K562 (cell line): Measurements from ENCODE around the gene CDK14. TPM values are rescaled to one million over a fixed set of nuclear protein-coding genes. Genes with fewer than 3 reads are reported as not detected.

Experiments
- ATAC-seq: fragments of 200-7000 bp; cut with Tn5 transposase; 3 replicates; pipeline ENCODE4 v1.9.1; 2020; ENCODE audit warnings: moderate library complexity
- BruUV-seq: library from RNA; stranded (reverse); fragments of 400-500 nt; replicated peaks from 2 replicates; lab custom pipeline; 2021; lab: Mats Ljungman, UMichigan
- CTCF ChIA-PET: fragments of 300-600 bp; formaldehyde crosslinking; extraction: SDS; loops from one replicate; lab custom pipeline; 2021; ENCODE audit warnings: low intra/inter-chr PET ratio; lab: Yijun Ruan, JAX
- POLR2A ChIA-PET: fragments of 300-600, 350-650 bp; sonication (Branson Sonifier 250); formaldehyde crosslinking; extraction: SDS; loops from one replicate; lab custom pipeline; 2021; ENCODE audit warnings: antibody characterized with exemption, inconsistent platforms; lab: Yijun Ruan, JAX
- DNase-seq, 4 experiments: peaks; one replicate each; pipeline versions ENCODE4 v3.0.0 to v3.0.0-alpha.2; 2011 to 2018; ENCODE audit warnings: low spot score in 3 of 4, mixed read lengths in 3 of 4; ENCODE audit errors: extremely low read depth in 1 of 4
- FAIRE-seq: peaks from 2 replicates; lab custom pipeline; 2011; peaks lifted over from hg19 to GRCh38; lab: Jason Lieb, UNC
- H2AFZ ChIP-seq: 2 replicates; pipeline ENCODE4 v1.6.0; 2011; ENCODE audit warnings: low read depth, low read length, control low read depth, inconsistent platforms
- H3K27ac ChIP-seq: fragments of 200-600 bp; 3 replicates; pipeline ENCODE4 v1.8.0; 2011; ENCODE audit warnings: low read depth, mild to moderate bottlenecking, control low read depth, inconsistent platforms, low read length, moderate library complexity, mixed read lengths; ENCODE audit errors: extremely low read depth
- H3K27me3 ChIP-seq, 2 experiments: fragments of 300-600 bp in 1 of 2; 2 replicates in 1 of 2; 3 replicates in 1 of 2; pipeline versions ENCODE4 v1.6.0 to v1.8.0; 2011; ENCODE audit warnings: inconsistent platforms in 2 of 2, low read length in 2 of 2, mild to moderate bottlenecking in 1 of 2, mixed read lengths in 1 of 2, moderate library complexity in 1 of 2; ENCODE audit not compliant: control insufficient read depth in 2 of 2, insufficient read depth in 2 of 2
- H3K36me3 ChIP-seq: fragments of 300-600 bp; 3 replicates; pipeline ENCODE4 v1.8.0; 2011; ENCODE audit warnings: mild to moderate bottlenecking, low read length, inconsistent platforms; ENCODE audit not compliant: control insufficient read depth, insufficient read depth
- H3K4me1 ChIP-seq, 2 experiments: fragments of 200-600 bp in 1 of 2; replicated peaks in 1 of 2; 2 replicates in 1 of 2; 3 replicates in 1 of 2; pipeline versions ENCODE4 v1.5.1 to v1.8.0; 2011; ENCODE audit warnings: inconsistent platforms in 2 of 2, low read length in 2 of 2, mild to moderate bottlenecking in 1 of 2, mixed read lengths in 1 of 2, moderate library complexity in 1 of 2; ENCODE audit not compliant: control insufficient read depth in 2 of 2, insufficient read depth in 2 of 2
- H3K4me2 ChIP-seq: 2 replicates; pipeline ENCODE4 v1.6.1; 2011; ENCODE audit warnings: low read length, control low read depth, inconsistent platforms, mixed read lengths; ENCODE audit not compliant: insufficient read depth
- H3K4me3 ChIP-seq: fragments of 200-600 bp; sonication (generic), shearing (Covaris generic); 2 replicates; pipeline ENCODE4 v1.5.1; 2016; ENCODE audit warnings: control low read depth, inconsistent platforms
- H3K79me2 ChIP-seq: fragments of 200-600 bp; 3 replicates; pipeline ENCODE4 v1.8.0; 2011; ENCODE audit warnings: low read length, inconsistent platforms; ENCODE audit not compliant: control insufficient read depth, insufficient read depth
- H3K9ac ChIP-seq, 2 experiments: 2 replicates each; pipeline versions ENCODE4 v1.6.0 to v1.6.1; 2011; ENCODE audit warnings: low read depth in 2 of 2, low read length in 2 of 2, control low read depth in 1 of 2, inconsistent platforms in 1 of 2, mild to moderate bottlenecking in 1 of 2, mixed read lengths in 1 of 2; ENCODE audit not compliant: insufficient read depth in 1 of 2
- H3K9me1 ChIP-seq: one replicate; pipeline ENCODE4 v1.6.0; 2011; ENCODE audit warnings: inconsistent platforms, mild to moderate bottlenecking, low read length, moderate library complexity; ENCODE audit not compliant: control insufficient read depth, insufficient read depth
- H3K9me3 ChIP-seq: replicated peaks from 2 replicates; pipeline ENCODE4 v1.5.1; 2011; ENCODE audit warnings: low read depth, low read length, inconsistent platforms; ENCODE audit not compliant: control insufficient read depth, insufficient read depth
- H4K20me1 ChIP-seq: replicated peaks from 2 replicates; pipeline ENCODE4 v1.6.1; 2011; ENCODE audit warnings: low read length, inconsistent platforms, mixed read lengths; ENCODE audit not compliant: control insufficient read depth, insufficient read depth
- FUS ChIP-seq: fragments of 200-400 bp; formaldehyde crosslinking; optimal IDR thresholded peaks from 2 replicates; pipeline ENCODE3; 2017; ENCODE audit warnings: low read depth, low read length
- LEF1 ChIP-seq: fragments of 450-650 bp; IDR thresholded peaks from 2 replicates; pipeline ENCODE4 v1.6.1; 2016; ENCODE audit warnings: mild to moderate bottlenecking
- MLX ChIP-seq, 2 experiments: fragments of 450-650 bp in 1 of 2; sonication (generic) in 1 of 2; formaldehyde crosslinking; conservative IDR thresholded peaks; 2 replicates each; pipeline versions ENCODE4 v1.4.0 to v1.8.1; 2020 to 2022; ENCODE audit warnings: mild to moderate bottlenecking in 1 of 2, missing genetic modification reagents in 1 of 2
- PTTG1 ChIP-seq: fragments of 450-650 bp; IDR thresholded peaks from 2 replicates; pipeline ENCODE4 v1.6.1; 2016; ENCODE audit warnings: low read depth, mild to moderate bottlenecking, missing genetic modification characterization, missing compliant biosample characterization
- TFAM ChIP-seq: fragments of 250-450 bp; sonication (Bioruptor Pico); conservative IDR thresholded peaks from 2 replicates; pipeline ENCODE4 v1.5.0; 2021; ENCODE audit warnings: mild to moderate bottlenecking, moderate library complexity
- ZNF79 ChIP-seq: fragments of 250-450 bp; sonication (Bioruptor Pico); IDR thresholded peaks from 2 replicates; pipeline ENCODE4 v1.4.0; 2020; ENCODE audit warnings: low read depth, mild to moderate bottlenecking, moderate library complexity
- WGBS: fragments of 100-300 bp; shearing (Covaris generic); methylation state at CpG from one replicate; pipeline ENCODE4 v1.1.6; 2016; ENCODE audit warnings: low coverage, mixed read lengths; ENCODE audit not compliant: insufficient coverage; ENCODE audit errors: missing lambda C conversion rate; 5-methylcytosine and 5-hydroxymethylcytosine counted together
- in situ Hi-C: fragments of 300-500 bp; cut with MboI; formaldehyde crosslinking; loops from 4 replicates; pipeline ENCODE4 v1.15.0; 2018; ENCODE audit warnings: inconsistent platforms, mixed read lengths
- intact Hi-C: fragments of 100-400 bp; cut with micrococcal nuclease; formaldehyde crosslinking; loops from 2 replicates; pipeline ENCODE4 v1.14.2; 2022
- polyA plus RNA-seq, 8 experiments: library from polyadenylated mRNA; depleted of rRNA in 4 of 8; stranded (reverse) in 5 of 8; unstranded in 3 of 8; fragments of >200 nt; fragmentation: Nextera tagmentation in 2 of 8; fragmentation: Illumina TruSeq in 1 of 8; extraction: Ambion mirVana in 2 of 8; extraction: Trizol in 1 of 8; gene quantifications; 2 replicates each; pipeline versions ENCODE4 v1.2.1 to v1.2.3, GENCODE V29; 2011 to 2014; ENCODE audit warnings: inconsistent platforms in 1 of 8, missing spikeins in 1 of 8
- total RNA-seq, 7 experiments: library from RNA; depleted of rRNA in 6 of 7; stranded (reverse); fragments of >200 nt in 6 of 7; fragmentation: Illumina TruSeq in 2 of 7; extraction: Trizol in 2 of 7; gene quantifications; 2 replicates each; pipeline versions ENCODE4 v1.2.1 to v1.2.3, GENCODE V29; 2011 to 2021; ENCODE audit warnings: low replicate concordance in 1 of 7

CDK14 gene
- total and polyA plus RNA-seq, 9 of the 15 experiments (the other 6 are each of a cell fraction or from before 2014, with no cell fraction given): 0.03 to 0.91 (median 0.16) TPM

- H4K20me1 ChIP-seq: no peaks in the 10 kb centered on the region
- DNase-seq: no peak
- no peak for ATAC-seq
- no peaks in the 10 kb centered on the region for H3K9me3 ChIP-seq
- H3K9me1 ChIP-seq: no peaks in the 10 kb centered on the region
- no peak overlapping the region for H3K27ac ChIP-seq
- H3K4me3 ChIP-seq: no peak overlapping the region
- ChIA-PET POLR2A (no interaction called here), CTCF (no interaction called here)
- H3K27me3 ChIP-seq: no peaks in the 10 kb centered on the region
- 20% methylated on average over 1 of the region's 1 CpG for WGBS
- FAIRE-seq: no peak
- no peaks in the 10 kb centered on the region for H3K4me1 ChIP-seq
- TF ChIP-seq TFAM (no peak), ZNF79 (CRISPR knock-in tag) (no peak), LEF1 (no peak), FUS (no peak), MLX (CRISPR knock-in tag; conservative IDR thresholded peaks at IDR 0.05) (no peak)
- no peak overlapping the region for H2AFZ ChIP-seq
- intact Hi-C loops: no loop called here
- in situ Hi-C loops: no loop called here
- H3K79me2 ChIP-seq: no peaks in the 10 kb centered on the region
- H3K4me2 ChIP-seq: no peak overlapping the region
- no peaks in the 10 kb centered on the region for H3K36me3 ChIP-seq
- no peak overlapping the region for H3K9ac ChIP-seq
- BruUV-seq: no TSS peak
These were observed 273.2 kb downstream of the CDK14 start for GRCh38 chr7:90869335-90869734.

DNA sequence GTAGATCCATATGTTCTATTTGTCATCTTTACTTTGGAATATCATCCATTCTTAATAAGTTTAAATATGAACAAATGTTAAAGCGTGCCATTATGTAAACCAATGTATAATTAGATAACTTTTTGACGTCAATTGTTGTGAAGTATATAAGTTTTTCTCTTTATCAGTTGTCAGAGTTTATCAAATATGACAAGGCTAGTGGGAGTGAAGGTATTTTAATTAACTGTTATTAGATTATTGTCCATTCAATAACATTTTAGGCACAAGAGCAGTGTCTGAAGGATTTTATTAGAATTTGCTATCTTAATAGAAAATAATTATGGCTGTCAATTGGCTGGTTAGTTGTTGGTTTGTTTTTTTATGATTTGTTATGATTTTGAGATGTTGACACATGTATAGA lies 280.6 kb downstream of the CDK14 start:
- DNase-seq (no peak), ATAC-seq (no peak), FAIRE-seq (no peak)
- no peak overlapping the region for H2AFZ ChIP-seq
- no peak overlapping the region for H3K27ac ChIP-seq
- no peaks in the 10 kb centered on the region for H3K27me3 ChIP-seq
- ChIA-PET POLR2A (no interaction called here), CTCF (no interaction called here)
- H4K20me1 ChIP-seq: no peaks in the 10 kb centered on the region
- BruUV-seq: no TSS peak
- 0% methylated on average over 2 of the region's 2 CpGs for WGBS
- in situ Hi-C loops (no loop called here), intact Hi-C loops (no loop called here)
- no peak for TF ChIP-seq PTTG1 (tag)
- H3K36me3 ChIP-seq: no peaks in the 10 kb centered on the region
- H3K9ac ChIP-seq: no peak overlapping the region
- H3K9me1 ChIP-seq: no peaks in the 10 kb centered on the region
- no peaks in the 10 kb centered on the region for H3K4me1 ChIP-seq
- no peaks in the 10 kb centered on the region for H3K79me2 ChIP-seq
- H3K4me2 ChIP-seq: no peak overlapping the region
- no peak overlapping the region for H3K4me3 ChIP-seq
- no peaks in the 10 kb centered on the region; the same call in 1 of the 2 replicates for H3K9me3 ChIP-seq
